Esophagus muscularis mucosa (tissue), 2 donors: ENCODE data around the gene TPP2.

Source experiments
- POLR2A ChIP-seq: fragments of 450-650 bp; IDR thresholded peaks from one replicate; pipeline ENCODE4 v1.6.1; 2017; ENCODE audit warnings: antibody characterized with exemption, moderate library complexity, mild to moderate bottlenecking, low read depth
- POLR2AphosphoS5 ChIP-seq, 2 donors: sonication (generic); formaldehyde crosslinking; IDR thresholded peaks; one replicate each; pipeline ENCODE4 v1.6.1; 2017; ENCODE audit warnings: antibody characterized with exemption in 2 of 2

DNA sequence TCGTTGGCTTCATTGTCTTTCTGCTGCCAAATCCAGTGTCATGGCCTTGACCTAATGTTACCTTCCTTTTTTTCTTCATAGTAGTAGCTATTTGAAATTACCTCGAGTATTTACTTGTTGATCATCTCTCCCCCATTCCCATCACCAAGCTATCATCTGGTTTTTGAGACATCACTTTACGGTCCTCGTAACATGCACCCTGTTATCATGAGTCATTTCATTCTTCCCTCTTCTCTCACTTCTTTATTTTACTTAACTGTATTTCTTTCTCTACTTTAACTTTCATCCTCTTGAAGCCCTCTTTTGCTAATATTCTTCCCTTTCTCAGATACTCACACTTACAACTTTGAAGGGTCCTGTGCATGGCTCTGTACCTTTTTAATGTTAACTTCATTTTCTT, 31.8 kb downstream of the TPP2 start:
- TF ChIP-seq POLR2AphosphoS5 (IDR thresholded peaks at IDR 0.05): no peak
- TF ChIP-seq POLR2A: no peak
